H1 (cell line): Measurements from ENCODE around the gene ESRRB. TPM values are rescaled to one million over a fixed set of nuclear protein-coding genes. Genes with fewer than 3 reads are reported as not detected.

ENCODE experiments used
- BACH1 ChIP-seq: IDR thresholded peaks from 2 replicates; pipeline ENCODE4 v1.6.1; 2012; ENCODE audit warnings: low read length, improper control_type of control experiment
- BRCA1 ChIP-seq: IDR thresholded peaks from 2 replicates; pipeline ENCODE4 v1.6.1; 2012; ENCODE audit warnings: low read depth, low read length, improper control_type of control experiment
- CTCF ChIP-seq, 3 experiments: IDR thresholded peaks; 1 replicate in 2 of 3; 2 replicates in 1 of 3; pipeline versions ENCODE4 v1.5.1 to v1.6.1; 2011; ENCODE audit warnings: low read length in 3 of 3, mild to moderate bottlenecking in 3 of 3, inconsistent platforms in 2 of 3, low read depth in 1 of 3, moderate library complexity in 1 of 3; ENCODE audit not compliant: insufficient read depth in 1 of 3; ENCODE audit errors: control extremely low read depth in 1 of 3
- GABPA ChIP-seq: IDR thresholded peaks from 2 replicates; pipeline ENCODE4 v1.6.1; 2011; ENCODE audit warnings: mild to moderate bottlenecking, low read length, moderate library complexity, borderline replicate concordance; ENCODE audit not compliant: insufficient read depth
- KDM1A ChIP-seq: fragments of 200-600, 300-600 bp; sonication (generic); IDR thresholded peaks from 2 replicates; pipeline ENCODE4 v1.7.1; 2016; ENCODE audit warnings: mild to moderate bottlenecking, low read length, borderline replicate concordance
- KDM5A ChIP-seq: fragments of 200-600 bp; IDR thresholded peaks from 2 replicates; pipeline ENCODE4 v1.7.1; 2012; ENCODE audit warnings: mild to moderate bottlenecking, low read length, inconsistent platforms, mixed read lengths
- MAX ChIP-seq: IDR thresholded peaks from 2 replicates; pipeline ENCODE4 v1.6.1; 2012; ENCODE audit warnings: inconsistent platforms
- SP2 ChIP-seq: IDR thresholded peaks from 2 replicates; pipeline ENCODE4 v1.6.1; 2012; ENCODE audit warnings: mild to moderate bottlenecking, low read length, inconsistent platforms
- polyA plus RNA-seq, 7 experiments: library from polyadenylated mRNA; depleted of rRNA in 3 of 7; stranded (reverse) in 5 of 7; unstranded in 2 of 7; fragments of >200 nt in 5 of 7; fragments of 200-250 nt in 2 of 7; gene quantifications; 1 replicate in 5 of 7; 2 replicates in 1 of 7; 4 replicates in 1 of 7; pipeline versions ENCODE4 v1.2.1 to v1.2.3, GENCODE V29; 2011 to 2013; ENCODE audit warnings: missing spikeins in 2 of 7, mixed read lengths in 2 of 7
- total RNA-seq: library from RNA; stranded (reverse); fragmentation: NEBNext Ultra II Directional; extraction: Animal tissue kit (Norgen Biotek cat#: 25700); gene quantifications from 2 replicates; pipeline ENCODE4 v1.2.1, GENCODE V29; 2021
- TF ChIP-seq, protein P1 (sequence below): fragments of 300-600 bp; sonication (generic); IDR thresholded peaks from 2 replicates; pipeline ENCODE4 v1.7.1; 2012; ENCODE audit warnings: low read length, moderate library complexity, mild to moderate bottlenecking, inconsistent platforms; ENCODE audit not compliant: insufficient replicate concordance

ESRRB gene
- total and polyA plus RNA-seq, 2 of the 8 experiments (the other 6 are each of a cell fraction or from before 2014, with no cell fraction given), result 0.29 to 0.45 TPM

- TF ChIP-seq, protein P1, sequence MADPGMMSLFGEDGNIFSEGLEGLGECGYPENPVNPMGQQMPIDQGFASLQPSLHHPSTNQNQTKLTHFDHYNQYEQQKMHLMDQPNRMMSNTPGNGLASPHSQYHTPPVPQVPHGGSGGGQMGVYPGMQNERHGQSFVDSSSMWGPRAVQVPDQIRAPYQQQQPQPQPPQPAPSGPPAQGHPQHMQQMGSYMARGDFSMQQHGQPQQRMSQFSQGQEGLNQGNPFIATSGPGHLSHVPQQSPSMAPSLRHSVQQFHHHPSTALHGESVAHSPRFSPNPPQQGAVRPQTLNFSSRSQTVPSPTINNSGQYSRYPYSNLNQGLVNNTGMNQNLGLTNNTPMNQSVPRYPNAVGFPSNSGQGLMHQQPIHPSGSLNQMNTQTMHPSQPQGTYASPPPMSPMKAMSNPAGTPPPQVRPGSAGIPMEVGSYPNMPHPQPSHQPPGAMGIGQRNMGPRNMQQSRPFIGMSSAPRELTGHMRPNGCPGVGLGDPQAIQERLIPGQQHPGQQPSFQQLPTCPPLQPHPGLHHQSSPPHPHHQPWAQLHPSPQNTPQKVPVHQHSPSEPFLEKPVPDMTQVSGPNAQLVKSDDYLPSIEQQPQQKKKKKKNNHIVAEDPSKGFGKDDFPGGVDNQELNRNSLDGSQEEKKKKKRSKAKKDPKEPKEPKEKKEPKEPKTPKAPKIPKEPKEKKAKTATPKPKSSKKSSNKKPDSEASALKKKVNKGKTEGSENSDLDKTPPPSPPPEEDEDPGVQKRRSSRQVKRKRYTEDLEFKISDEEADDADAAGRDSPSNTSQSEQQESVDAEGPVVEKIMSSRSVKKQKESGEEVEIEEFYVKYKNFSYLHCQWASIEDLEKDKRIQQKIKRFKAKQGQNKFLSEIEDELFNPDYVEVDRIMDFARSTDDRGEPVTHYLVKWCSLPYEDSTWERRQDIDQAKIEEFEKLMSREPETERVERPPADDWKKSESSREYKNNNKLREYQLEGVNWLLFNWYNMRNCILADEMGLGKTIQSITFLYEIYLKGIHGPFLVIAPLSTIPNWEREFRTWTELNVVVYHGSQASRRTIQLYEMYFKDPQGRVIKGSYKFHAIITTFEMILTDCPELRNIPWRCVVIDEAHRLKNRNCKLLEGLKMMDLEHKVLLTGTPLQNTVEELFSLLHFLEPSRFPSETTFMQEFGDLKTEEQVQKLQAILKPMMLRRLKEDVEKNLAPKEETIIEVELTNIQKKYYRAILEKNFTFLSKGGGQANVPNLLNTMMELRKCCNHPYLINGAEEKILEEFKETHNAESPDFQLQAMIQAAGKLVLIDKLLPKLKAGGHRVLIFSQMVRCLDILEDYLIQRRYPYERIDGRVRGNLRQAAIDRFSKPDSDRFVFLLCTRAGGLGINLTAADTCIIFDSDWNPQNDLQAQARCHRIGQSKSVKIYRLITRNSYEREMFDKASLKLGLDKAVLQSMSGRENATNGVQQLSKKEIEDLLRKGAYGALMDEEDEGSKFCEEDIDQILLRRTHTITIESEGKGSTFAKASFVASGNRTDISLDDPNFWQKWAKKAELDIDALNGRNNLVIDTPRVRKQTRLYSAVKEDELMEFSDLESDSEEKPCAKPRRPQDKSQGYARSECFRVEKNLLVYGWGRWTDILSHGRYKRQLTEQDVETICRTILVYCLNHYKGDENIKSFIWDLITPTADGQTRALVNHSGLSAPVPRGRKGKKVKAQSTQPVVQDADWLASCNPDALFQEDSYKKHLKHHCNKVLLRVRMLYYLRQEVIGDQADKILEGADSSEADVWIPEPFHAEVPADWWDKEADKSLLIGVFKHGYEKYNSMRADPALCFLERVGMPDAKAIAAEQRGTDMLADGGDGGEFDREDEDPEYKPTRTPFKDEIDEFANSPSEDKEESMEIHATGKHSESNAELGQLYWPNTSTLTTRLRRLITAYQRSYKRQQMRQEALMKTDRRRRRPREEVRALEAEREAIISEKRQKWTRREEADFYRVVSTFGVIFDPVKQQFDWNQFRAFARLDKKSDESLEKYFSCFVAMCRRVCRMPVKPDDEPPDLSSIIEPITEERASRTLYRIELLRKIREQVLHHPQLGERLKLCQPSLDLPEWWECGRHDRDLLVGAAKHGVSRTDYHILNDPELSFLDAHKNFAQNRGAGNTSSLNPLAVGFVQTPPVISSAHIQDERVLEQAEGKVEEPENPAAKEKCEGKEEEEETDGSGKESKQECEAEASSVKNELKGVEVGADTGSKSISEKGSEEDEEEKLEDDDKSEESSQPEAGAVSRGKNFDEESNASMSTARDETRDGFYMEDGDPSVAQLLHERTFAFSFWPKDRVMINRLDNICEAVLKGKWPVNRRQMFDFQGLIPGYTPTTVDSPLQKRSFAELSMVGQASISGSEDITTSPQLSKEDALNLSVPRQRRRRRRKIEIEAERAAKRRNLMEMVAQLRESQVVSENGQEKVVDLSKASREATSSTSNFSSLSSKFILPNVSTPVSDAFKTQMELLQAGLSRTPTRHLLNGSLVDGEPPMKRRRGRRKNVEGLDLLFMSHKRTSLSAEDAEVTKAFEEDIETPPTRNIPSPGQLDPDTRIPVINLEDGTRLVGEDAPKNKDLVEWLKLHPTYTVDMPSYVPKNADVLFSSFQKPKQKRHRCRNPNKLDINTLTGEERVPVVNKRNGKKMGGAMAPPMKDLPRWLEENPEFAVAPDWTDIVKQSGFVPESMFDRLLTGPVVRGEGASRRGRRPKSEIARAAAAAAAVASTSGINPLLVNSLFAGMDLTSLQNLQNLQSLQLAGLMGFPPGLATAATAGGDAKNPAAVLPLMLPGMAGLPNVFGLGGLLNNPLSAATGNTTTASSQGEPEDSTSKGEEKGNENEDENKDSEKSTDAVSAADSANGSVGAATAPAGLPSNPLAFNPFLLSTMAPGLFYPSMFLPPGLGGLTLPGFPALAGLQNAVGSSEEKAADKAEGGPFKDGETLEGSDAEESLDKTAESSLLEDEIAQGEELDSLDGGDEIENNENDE, result no peak
- TF ChIP-seq CTCF (IDR thresholded peaks at IDR 0.05; ENCODE audit: control extremely low read depth in 1 of 3, insufficient read depth in 1 of 3, low read depth in 1 of 3, low read length in 3 of 3) (no peak), KDM1A (no peak), BRCA1 (no peak), MAX (no peak), GABPA (no peak), KDM5A (no peak), SP2 (no peak), BACH1 (no peak)
Measured at GRCh38 chr14:76446486-76446885, 70.5 kb downstream of the ESRRB start (continued).
